Astrocyte of the spinal cord (primary cell): ENCODE measurements around the gene TOP2B.

Experiments
- DNase-seq: peaks from one replicate; pipeline ENCODE4 v3.0.0; 2011; ENCODE audit warnings: low read depth, low spot score
- H3K4me3 ChIP-seq: 2 replicates; pipeline ENCODE4 v1.5.1; 2011; ENCODE audit warnings: low read depth, mild to moderate bottlenecking, low read length, moderate library complexity
- CTCF ChIP-seq: IDR thresholded peaks from 2 replicates; pipeline ENCODE4 v1.5.1; 2012; ENCODE audit warnings: low read depth, mild to moderate bottlenecking, low read length, inconsistent platforms
- in situ Hi-C: cut with HindIII; loops from 2 replicates; pipeline ENCODE4 v1.10.0; 2017; ENCODE audit warnings: low sequenced_read_pairs

The TOP2B gene

GRCh38 chr3:25587526-25587925, 77.2 kb downstream of the TOP2B start:
- H3K4me3 ChIP-seq = no peak overlapping the region
- in situ Hi-C loops = no loop called here
- DNase-seq = peak; percentile 84
- TF ChIP-seq CTCF = no peak

GRCh38 chr3:25587094-25587493, 77.6 kb downstream of the TOP2B start:
- in situ Hi-C loops = no loop called here

GRCh38 chr3:25586553-25586952, 78.2 kb downstream of the TOP2B start:
- no peak for DNase-seq
- TF ChIP-seq CTCF = no peak
- H3K4me3 ChIP-seq = no peak overlapping the region
- in situ Hi-C loops = no loop called here

More at GRCh38 chr3:25587094-25587493, 77.6 kb downstream of the TOP2B start:
- no peak for TF ChIP-seq CTCF
- DNase-seq = no peak
- H3K4me3 ChIP-seq = no peak overlapping the region

- no peak overlapping the region for H3K4me3 ChIP-seq
- DNase-seq = no peak
- in situ Hi-C loops = no loop called here
- TF ChIP-seq CTCF = no peak
Observed at GRCh38 chr3:25586167-25586505, 78.6 kb downstream of the TOP2B start.

- TF ChIP-seq CTCF = no peak
- no peak overlapping the region for H3K4me3 ChIP-seq
- in situ Hi-C loops = no loop called here
- peak; percentile 25 for DNase-seq
Observed at GRCh38 chr3:25585361-25586166, 79.1 kb downstream of the TOP2B start.

- TF ChIP-seq CTCF = no peak
- no peak for DNase-seq
- in situ Hi-C loops = no loop called here
- no peak overlapping the region for H3K4me3 ChIP-seq
Observed at GRCh38 chr3:25584011-25584789, 80.5 kb downstream of the TOP2B start.
